HepG2 (cell line): ENCODE measurements around the gene ITGB5. TPM values are rescaled to one million over a fixed set of nuclear protein-coding genes. Genes with fewer than 3 reads are reported as not detected.

Experiments
- CBX2 ChIP-seq, 2 experiments: fragments of 200-600 bp in 1 of 2; sonication (generic); formaldehyde crosslinking in 1 of 2; IDR thresholded peaks; 2 replicates each; pipeline versions ENCODE4 v1.7.0 to v1.8.1; 2018 to 2022; ENCODE audit warnings: low read depth in 2 of 2, low read length in 1 of 2, mild to moderate bottlenecking in 1 of 2, missing genetic modification reagents in 1 of 2
- ERF ChIP-seq: IDR thresholded peaks from 2 replicates; pipeline ENCODE4 v1.6.1; 2018; ENCODE audit warnings: missing biosample characterization, missing genetic modification reagents
- MED1 ChIP-seq: sonication (generic); formaldehyde crosslinking; IDR thresholded peaks from 2 replicates; pipeline ENCODE4 v1.4.0; 2020; ENCODE audit warnings: missing genetic modification reagents
- NR2F6 ChIP-seq, 2 experiments: IDR thresholded peaks; 2 replicates each; pipeline ENCODE4 v1.6.1; 2016; ENCODE audit warnings: antibody characterized with exemption in 1 of 2, mild to moderate bottlenecking in 1 of 2
- REPIN1 ChIP-seq: sonication (generic); formaldehyde crosslinking; IDR thresholded peaks from 2 replicates; pipeline ENCODE4 v1.8.0; 2022; ENCODE audit warnings: missing genetic modification reagents, low read depth, mild to moderate bottlenecking, borderline replicate concordance
- RFXAP ChIP-seq: sonication (generic); formaldehyde crosslinking; IDR thresholded peaks from 2 replicates; pipeline ENCODE4 v1.4.0; 2020; ENCODE audit warnings: missing genetic modification reagents, borderline replicate concordance
- RNF2 ChIP-seq: fragments of 450-650 bp; conservative IDR thresholded peaks from 2 replicates; pipeline ENCODE4 v1.6.1; 2016; ENCODE audit warnings: low read depth
- SALL1 ChIP-seq: sonication (generic); formaldehyde crosslinking; IDR thresholded peaks from 2 replicates; pipeline ENCODE4 v1.8.0; 2022; ENCODE audit warnings: mild to moderate bottlenecking, missing genetic modification reagents
- SMARCC2 ChIP-seq: fragments of 450-650 bp; IDR thresholded peaks from 2 replicates; pipeline ENCODE4 v1.6.1; 2017; ENCODE audit warnings: antibody characterized with exemption, mild to moderate bottlenecking
- STAG1 ChIP-seq: sonication (generic); formaldehyde crosslinking; IDR thresholded peaks from 2 replicates; pipeline ENCODE4 v1.4.0; 2020; ENCODE audit warnings: missing genetic modification reagents
- TAF15 ChIP-seq: fragments of 200-400 bp; formaldehyde crosslinking; IDR thresholded peaks from one replicate; pipeline ENCODE4 v1.6.1; 2018; ENCODE audit warnings: mild to moderate bottlenecking, low read depth, low read length; ENCODE audit not compliant: poor library complexity, severe bottlenecking
- ZBTB7A ChIP-seq: sonication (generic); formaldehyde crosslinking; IDR thresholded peaks from 2 replicates; pipeline ENCODE4 v1.8.0; 2022; ENCODE audit warnings: mild to moderate bottlenecking, missing genetic modification reagents
- ZFP1 ChIP-seq: IDR thresholded peaks from 2 replicates; pipeline ENCODE4 v1.6.1; 2016
- ZFP82 ChIP-seq: sonication (generic); formaldehyde crosslinking; IDR thresholded peaks from 2 replicates; pipeline ENCODE4 v1.5.1; 2020; ENCODE audit warnings: mild to moderate bottlenecking, missing genetic modification reagents, borderline replicate concordance
- ZNF263 ChIP-seq: sonication (generic); formaldehyde crosslinking; IDR thresholded peaks from 2 replicates; pipeline ENCODE4 v1.4.0; 2020; ENCODE audit warnings: missing genetic modification reagents
- ZNF567 ChIP-seq: sonication (generic); formaldehyde crosslinking; IDR thresholded peaks from 2 replicates; pipeline ENCODE4 v1.8.1; 2023; ENCODE audit warnings: mild to moderate bottlenecking, missing genetic modification reagents, borderline replicate concordance
- ZNF614 ChIP-seq: IDR thresholded peaks from 2 replicates; pipeline ENCODE4 v1.6.1; 2018; ENCODE audit warnings: missing biosample characterization, missing genetic modification reagents, inconsistent platforms, borderline replicate concordance
- ZSCAN30 ChIP-seq: sonication (generic); formaldehyde crosslinking; IDR thresholded peaks from 2 replicates; pipeline ENCODE4 v1.5.0; 2020; ENCODE audit warnings: mild to moderate bottlenecking, missing genetic modification reagents
- ZSCAN9 ChIP-seq: IDR thresholded peaks from 2 replicates; pipeline ENCODE4 v1.6.1; 2016; ENCODE audit warnings: borderline replicate concordance
- polyA plus RNA-seq, 8 experiments: library from polyadenylated mRNA; depleted of rRNA in 3 of 8; stranded (reverse) in 7 of 8; unstranded in 1 of 8; fragments of >200 nt; fragmentation: Illumina TruSeq in 4 of 8; extraction: Trizol in 4 of 8; gene quantifications; 2 replicates each; pipeline versions ENCODE4 v1.2.1 to v1.2.3, GENCODE V29; 2011 to 2016; ENCODE audit warnings: low read depth in 4 of 8, missing spikeins in 1 of 8, mixed read lengths in 1 of 8; ENCODE audit not compliant: insufficient read depth in 1 of 8
- total RNA-seq, 5 experiments: library from RNA; depleted of rRNA; stranded (reverse); fragments of >200 nt; fragmentation: Illumina TruSeq; extraction: Trizol; gene quantifications; 2 replicates each; pipeline ENCODE4 v1.2.3, GENCODE V29; 2016; ENCODE audit warnings: low read depth in 1 of 5
- TF ChIP-seq, protein P1 (sequence below): IDR thresholded peaks from 2 replicates; pipeline ENCODE4 v1.6.1; 2016; ENCODE audit warnings: mild to moderate bottlenecking
- TF ChIP-seq, protein P2 (sequence below): sonication (generic); formaldehyde crosslinking; IDR thresholded peaks from 2 replicates; pipeline ENCODE4 v1.9.0; 2022; ENCODE audit warnings: missing genetic modification reagents, mild to moderate bottlenecking, borderline replicate concordance
- TF ChIP-seq, protein P3 (sequence below): sonication (generic); formaldehyde crosslinking; IDR thresholded peaks from 2 replicates; pipeline ENCODE4 v1.5.1; 2020; ENCODE audit warnings: mild to moderate bottlenecking, missing genetic modification reagents, borderline replicate concordance

The ITGB5 gene
- total and polyA plus RNA-seq, 2 of the 13 experiments (the other 11 are each of a cell fraction or from before 2014, with no cell fraction given) = 74.1 to 343 TPM

DNA sequence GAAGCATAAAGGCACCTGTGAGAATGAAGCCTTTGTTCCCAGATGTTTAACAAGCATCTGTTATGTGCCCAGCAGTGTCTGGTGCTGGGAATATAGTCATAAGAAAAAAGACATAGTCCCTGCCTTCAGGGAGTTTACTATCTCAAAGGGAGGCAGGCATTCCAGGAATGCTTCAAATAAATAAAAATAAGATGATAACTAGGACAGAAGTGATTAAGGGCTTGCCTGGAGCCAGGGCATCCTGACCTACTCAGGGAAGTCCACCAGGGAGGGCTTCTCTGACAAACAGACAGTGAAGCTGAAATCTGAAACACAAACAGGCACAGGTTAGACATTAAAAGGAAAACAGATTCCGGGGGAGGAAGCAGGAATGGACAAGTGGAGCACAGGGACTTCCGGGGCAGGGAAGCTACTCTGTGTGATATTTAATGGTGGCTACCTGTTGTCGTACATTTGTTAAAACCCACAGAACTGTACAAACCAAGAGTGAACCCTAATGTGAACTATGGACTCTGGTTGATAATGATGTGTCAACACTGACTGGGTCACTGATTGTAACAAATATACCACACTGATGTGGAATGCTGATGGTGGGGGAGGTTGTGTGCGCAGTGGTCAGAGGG lies 53.3 kb downstream of the ITGB5 start (continued):
- TF ChIP-seq RFXAP (CRISPR knock-in tag) (no peak), ZNF567 (CRISPR knock-in tag) (no peak), ZFP82 (CRISPR knock-in tag) (0 out of 2 replicates have a peak, but pooled peaks have one; percentile 40), MED1 (CRISPR knock-in tag) (peak; percentile 99), ERF (peak; percentile 70), CBX2 (IDR thresholded peaks at IDR 0.05; ENCODE audit: low read depth, low read length) (no peak), CBX2 (CRISPR knock-in tag; IDR thresholded peaks at IDR 0.05; ENCODE audit: low read depth) (no peak), SALL1 (CRISPR knock-in tag) (peak; percentile 84), ZNF614 (CRISPR knock-in tag) (peak; percentile 83; the same call in 1 of the 2 replicates), RNF2 (no peak), SMARCC2 (0 out of 2 replicates have a peak, but pooled peaks have one; percentile 64), TAF15 (no peak), REPIN1 (CRISPR knock-in tag) (peak; percentile 69; the same call in 1 of the 2 replicates), STAG1 (CRISPR knock-in tag) (no peak; the same call in 1 of the 2 replicates), ZSCAN30 (CRISPR knock-in tag) (no peak), NR2F6 (IDR thresholded peaks at IDR 0.05) (peak; percentile 85), NR2F6 (CRISPR knock-in tag; IDR thresholded peaks at IDR 0.05) (peak; percentile 91), ZFP1 (CRISPR knock-in tag) (peak; percentile 86; the same call in 1 of the 2 replicates), ZNF263 (peak; percentile 100), ZBTB7A (CRISPR knock-in tag) (no peak), ZSCAN9 (peak; percentile 74; the same call in 1 of the 2 replicates)
- TF ChIP-seq, protein P1, sequence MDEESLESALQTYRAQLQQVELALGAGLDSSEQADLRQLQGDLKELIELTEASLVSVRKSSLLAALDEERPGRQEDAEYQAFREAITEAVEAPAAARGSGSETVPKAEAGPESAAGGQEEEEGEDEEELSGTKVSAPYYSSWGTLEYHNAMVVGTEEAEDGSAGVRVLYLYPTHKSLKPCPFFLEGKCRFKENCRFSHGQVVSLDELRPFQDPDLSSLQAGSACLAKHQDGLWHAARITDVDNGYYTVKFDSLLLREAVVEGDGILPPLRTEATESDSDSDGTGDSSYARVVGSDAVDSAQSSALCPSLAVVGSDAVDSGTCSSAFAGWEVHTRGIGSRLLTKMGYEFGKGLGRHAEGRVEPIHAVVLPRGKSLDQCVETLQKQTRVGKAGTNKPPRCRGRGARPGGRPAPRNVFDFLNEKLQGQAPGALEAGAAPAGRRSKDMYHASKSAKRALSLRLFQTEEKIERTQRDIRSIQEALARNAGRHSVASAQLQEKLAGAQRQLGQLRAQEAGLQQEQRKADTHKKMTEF = peak; percentile 66
- TF ChIP-seq, protein P2, sequence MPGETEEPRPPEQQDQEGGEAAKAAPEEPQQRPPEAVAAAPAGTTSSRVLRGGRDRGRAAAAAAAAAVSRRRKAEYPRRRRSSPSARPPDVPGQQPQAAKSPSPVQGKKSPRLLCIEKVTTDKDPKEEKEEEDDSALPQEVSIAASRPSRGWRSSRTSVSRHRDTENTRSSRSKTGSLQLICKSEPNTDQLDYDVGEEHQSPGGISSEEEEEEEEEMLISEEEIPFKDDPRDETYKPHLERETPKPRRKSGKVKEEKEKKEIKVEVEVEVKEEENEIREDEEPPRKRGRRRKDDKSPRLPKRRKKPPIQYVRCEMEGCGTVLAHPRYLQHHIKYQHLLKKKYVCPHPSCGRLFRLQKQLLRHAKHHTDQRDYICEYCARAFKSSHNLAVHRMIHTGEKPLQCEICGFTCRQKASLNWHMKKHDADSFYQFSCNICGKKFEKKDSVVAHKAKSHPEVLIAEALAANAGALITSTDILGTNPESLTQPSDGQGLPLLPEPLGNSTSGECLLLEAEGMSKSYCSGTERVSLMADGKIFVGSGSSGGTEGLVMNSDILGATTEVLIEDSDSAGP (CRISPR knock-in tag) = no peak
- TF ChIP-seq, protein P3, sequence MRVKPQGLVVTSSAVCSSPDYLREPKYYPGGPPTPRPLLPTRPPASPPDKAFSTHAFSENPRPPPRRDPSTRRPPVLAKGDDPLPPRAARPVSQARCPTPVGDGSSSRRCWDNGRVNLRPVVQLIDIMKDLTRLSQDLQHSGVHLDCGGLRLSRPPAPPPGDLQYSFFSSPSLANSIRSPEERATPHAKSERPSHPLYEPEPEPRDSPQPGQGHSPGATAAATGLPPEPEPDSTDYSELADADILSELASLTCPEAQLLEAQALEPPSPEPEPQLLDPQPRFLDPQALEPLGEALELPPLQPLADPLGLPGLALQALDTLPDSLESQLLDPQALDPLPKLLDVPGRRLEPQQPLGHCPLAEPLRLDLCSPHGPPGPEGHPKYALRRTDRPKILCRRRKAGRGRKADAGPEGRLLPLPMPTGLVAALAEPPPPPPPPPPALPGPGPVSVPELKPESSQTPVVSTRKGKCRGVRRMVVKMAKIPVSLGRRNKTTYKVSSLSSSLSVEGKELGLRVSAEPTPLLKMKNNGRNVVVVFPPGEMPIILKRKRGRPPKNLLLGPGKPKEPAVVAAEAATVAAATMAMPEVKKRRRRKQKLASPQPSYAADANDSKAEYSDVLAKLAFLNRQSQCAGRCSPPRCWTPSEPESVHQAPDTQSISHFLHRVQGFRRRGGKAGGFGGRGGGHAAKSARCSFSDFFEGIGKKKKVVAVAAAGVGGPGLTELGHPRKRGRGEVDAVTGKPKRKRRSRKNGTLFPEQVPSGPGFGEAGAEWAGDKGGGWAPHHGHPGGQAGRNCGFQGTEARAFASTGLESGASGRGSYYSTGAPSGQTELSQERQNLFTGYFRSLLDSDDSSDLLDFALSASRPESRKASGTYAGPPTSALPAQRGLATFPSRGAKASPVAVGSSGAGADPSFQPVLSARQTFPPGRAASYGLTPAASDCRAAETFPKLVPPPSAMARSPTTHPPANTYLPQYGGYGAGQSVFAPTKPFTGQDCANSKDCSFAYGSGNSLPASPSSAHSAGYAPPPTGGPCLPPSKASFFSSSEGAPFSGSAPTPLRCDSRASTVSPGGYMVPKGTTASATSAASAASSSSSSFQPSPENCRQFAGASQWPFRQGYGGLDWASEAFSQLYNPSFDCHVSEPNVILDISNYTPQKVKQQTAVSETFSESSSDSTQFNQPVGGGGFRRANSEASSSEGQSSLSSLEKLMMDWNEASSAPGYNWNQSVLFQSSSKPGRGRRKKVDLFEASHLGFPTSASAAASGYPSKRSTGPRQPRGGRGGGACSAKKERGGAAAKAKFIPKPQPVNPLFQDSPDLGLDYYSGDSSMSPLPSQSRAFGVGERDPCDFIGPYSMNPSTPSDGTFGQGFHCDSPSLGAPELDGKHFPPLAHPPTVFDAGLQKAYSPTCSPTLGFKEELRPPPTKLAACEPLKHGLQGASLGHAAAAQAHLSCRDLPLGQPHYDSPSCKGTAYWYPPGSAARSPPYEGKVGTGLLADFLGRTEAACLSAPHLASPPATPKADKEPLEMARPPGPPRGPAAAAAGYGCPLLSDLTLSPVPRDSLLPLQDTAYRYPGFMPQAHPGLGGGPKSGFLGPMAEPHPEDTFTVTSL = peak; percentile 65; the same call in 1 of the 2 replicates
